ENCODE results near the gene SESN3.
"Not testable (repeated sequence)": the region's sequence is repeated elsewhere in the genome, so short reads cannot be mapped to it uniquely, and the experiment has no call there.

SESN3 gene

GRCh38 chr11:95252586-95252985 lies 21.6 kb upstream of the SESN3 start:
- DNase-seq, result no peak

DNA sequence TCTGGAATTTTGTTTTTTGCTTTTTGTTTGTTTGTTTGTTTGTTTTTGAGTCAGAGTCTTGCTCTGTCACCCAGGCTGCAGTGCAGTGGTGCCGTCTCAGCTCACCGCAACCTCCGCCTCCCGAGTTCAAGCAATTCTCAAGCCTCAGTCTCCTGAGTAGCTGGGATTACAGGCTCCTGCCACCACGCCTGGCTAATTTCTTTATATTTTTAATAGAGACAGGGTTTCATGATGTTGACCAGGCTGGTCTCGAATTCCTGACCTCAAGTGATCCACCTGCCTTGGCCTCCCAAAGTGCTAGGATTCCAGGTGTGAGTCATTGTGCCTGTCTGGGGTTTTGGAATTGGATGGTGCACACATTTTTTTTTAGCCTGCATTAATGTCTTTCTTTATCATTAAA lies 20.9 kb upstream of the SESN3 start:
- DNase-seq, result not testable (repeated sequence)

DNA sequence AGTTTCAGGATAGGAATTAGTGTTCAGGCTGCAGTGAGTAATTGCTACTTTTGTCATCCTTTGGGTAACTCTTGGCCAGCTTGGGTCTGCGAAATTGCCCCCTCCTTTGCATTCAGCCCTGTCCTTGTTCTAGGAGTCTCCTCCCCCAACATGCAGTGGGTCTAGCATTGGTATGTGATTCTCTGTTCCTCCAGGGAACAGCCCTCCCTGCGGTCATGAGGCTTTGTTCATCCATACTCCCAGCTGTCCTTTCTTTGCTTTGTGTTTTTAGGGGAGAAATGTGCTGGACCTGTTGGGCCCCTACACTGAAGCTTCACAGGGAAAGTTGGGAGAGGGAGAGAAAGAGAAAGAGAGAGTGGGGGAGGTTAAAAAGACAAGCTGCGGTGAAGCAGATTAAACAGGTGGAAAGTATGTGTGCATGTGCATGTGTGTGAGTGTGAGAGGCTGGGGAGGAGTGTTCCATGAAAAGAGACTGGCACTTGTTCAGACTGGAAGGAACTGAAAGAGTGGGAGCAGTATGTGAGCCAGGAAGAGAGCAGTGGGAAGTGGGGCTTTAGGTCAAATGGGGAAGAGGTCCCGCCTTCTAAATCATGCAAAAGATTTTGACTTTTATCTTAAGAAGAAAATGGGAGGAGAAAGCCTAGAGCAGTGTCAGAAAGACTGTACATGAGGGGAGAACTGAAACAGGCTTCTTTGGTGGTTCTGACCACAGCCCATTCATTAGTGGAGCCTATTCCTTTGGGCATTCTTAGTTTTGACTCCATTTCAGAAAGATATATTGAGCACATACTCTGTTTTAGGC lies 17.9 kb upstream of the SESN3 start:
- DNase-seq, result no peak

- DNase-seq, result no peak
Measured at GRCh38 chr11:95247883-95248282, 16.9 kb upstream of the SESN3 start.

DNA sequence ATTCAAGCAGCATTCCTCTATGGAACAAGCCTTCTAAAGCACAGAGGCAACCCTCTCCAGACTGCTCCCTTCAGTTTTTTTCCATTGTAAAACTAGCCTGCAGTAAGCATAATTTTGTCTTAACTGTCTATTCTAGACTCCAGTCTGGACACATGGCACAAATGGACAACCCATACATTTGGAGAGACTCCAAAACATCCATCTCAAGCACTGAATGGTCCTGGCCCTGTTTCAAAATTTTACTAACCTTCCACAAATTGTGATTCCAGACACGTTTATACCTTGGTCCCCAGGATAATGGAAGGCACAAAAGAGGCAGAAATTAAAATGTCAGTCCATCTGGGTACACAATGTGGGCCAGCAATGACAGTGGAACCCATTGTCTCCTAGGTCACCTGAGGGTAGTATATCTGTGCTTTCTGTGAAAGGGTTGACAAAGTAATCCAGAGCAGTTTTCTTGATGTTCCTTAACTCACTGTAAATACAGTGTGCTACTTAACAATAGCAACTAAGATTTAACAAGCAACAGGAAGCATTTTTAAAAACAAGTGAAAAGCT lies 16.2 kb upstream of the SESN3 start:
- DNase-seq, result no peak

DNA sequence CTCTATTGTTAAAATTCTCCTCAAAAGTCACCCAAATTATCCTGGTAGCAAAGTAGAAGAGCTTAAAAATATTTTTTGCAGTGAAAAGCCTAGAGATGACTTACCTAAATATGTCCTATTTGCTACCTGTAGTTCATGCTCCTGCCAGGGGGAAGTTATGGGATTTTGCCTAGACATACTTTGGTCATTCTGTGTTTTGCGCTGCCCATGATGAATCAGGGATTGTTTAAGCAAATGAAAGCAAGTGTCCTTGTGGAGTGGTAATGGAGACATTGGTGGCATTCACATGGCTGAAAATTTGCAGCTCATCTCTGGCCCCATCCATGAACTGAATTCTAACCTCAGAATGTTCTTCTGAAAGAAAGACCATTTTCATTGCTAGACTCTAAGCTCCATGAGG lies 14.6 kb upstream of the SESN3 start:
- DNase-seq, result no peak

DNA sequence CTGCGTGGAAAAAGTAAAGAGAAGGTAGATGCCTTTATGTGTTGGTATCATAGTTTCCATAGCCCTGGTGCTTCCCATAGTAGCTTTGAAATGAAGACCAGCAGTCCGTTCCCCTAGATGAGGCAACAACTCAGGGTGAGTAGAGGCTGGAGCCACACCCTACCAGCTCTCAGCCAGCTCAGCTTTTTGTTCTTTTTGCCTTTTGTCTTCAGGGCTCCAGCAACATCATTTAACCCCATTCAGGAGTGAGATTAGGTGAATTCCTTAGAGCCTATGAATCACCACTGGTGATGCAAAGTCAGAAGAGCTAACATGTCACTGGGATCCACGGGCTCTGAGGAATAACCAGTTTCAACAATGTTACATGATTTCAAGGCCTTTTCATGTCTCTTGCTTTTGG lies 14.0 kb upstream of the SESN3 start:
- no peak for DNase-seq

DNA sequence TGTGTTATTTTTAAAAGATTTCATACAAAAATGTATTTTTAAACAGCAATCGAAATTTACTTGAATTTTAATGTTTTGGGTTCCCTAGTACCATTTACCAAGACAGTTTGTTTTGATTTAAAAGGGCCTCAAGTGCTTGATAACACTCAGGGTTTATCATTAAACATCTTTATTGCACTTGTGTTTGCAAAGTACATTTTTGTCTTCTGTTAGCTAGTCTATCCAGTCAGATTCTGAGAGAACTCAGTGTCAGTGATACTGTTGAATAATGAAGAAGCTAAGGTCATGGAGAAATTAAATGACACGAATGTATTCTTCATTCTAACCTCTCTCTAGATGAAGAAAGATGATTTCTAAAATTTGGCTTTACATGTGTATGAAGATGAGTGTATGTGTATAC lies 12.7 kb upstream of the SESN3 start:
- DNase-seq, result no peak

GRCh38 chr11:95242845-95243605 lies 12.0 kb upstream of the SESN3 start:
- no peak for DNase-seq

DNA sequence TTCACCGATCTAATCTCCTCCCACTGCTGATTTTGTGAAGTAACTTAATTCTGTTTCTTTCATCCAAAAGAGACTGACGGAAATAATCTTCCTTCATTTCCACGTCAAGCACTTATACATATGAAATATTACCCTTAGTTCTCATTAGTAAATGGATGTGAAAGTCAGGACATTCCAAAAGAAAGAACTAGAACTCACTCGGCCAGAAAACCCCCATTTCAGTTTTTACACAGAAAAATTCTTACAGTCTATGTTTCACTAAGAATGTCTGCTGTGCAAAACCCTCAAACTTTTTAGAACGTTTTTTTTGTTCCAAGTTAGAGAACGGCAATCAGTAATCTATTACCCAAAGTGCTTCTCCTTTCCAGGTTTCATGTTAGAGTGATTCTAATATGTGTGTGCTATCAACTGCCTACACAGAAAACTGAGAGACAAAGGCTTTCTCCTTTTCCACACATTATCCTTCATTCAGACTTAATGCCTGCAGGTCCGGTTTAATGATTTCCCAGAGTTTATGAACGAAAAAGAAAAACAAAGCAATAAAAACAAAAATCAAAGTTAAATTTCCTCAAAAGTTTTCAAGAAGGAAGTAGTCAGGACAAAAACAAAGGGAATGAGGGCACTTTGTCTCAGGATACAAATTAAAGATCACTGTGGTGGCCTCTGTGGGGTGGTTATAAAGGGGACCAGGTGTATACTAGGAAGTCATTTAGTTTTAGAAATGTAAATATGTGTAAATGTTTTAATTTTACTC lies 11.3 kb upstream of the SESN3 start:
- no peak for DNase-seq

DNA sequence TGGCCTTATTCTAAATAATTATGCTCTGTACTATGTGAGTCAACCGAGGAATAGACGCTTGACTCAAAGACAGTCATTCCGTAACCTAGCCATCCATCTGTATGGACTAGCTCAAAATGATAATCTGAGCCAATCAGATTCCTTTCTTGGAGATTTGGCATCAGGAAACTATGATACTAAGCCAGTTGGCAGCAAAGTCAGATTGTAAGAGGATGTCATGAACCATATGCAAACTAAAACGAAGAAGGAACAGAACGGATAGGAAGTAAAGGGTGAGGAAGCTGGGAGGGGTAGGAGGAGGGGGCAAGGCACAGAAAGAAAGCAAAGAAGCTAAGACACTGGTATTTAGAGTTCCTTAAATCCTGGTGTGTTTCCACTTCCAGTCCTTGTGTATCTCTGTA lies 10.7 kb upstream of the SESN3 start:
- no peak for DNase-seq

DNA sequence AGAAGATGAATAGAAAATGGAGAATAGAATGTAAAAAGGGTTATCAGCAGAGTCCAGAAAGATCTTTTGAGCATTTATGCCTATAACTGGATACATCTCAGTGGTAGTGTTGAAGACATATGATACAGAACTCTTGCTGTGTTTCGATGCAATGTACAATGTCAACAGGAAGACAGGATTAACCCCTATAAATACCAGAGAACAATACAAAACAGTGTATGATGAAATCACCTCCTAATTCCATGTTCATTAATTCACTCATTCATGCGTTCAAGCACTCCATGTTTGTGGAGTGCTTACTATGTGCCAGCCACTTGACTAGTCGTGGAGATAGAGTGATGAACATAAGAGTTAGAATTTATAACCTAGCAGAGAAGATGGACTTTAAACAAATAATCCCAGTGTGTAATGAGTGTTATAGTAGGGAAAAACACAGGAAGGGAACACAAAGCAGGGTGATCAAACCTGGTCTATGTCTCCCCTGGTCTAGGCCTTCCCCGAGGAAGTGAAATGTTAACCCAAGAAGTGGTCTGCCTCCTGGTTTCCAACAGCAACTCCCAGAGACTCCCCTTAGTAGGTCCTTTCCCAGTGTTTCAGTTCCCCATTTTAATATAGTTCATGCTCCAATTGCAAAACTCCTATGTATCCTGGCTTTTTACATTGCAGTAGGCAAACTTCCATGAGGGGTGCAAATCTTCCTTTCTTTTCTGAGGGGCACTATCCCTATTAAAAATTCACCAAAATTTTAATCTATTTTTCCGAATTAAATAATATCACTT lies 9.1 kb upstream of the SESN3 start:
- DNase-seq, result no peak

GRCh38 chr11:95232666-95233065 lies 1.7 kb upstream of the SESN3 start:
- DNase-seq, result no peak

DNA sequence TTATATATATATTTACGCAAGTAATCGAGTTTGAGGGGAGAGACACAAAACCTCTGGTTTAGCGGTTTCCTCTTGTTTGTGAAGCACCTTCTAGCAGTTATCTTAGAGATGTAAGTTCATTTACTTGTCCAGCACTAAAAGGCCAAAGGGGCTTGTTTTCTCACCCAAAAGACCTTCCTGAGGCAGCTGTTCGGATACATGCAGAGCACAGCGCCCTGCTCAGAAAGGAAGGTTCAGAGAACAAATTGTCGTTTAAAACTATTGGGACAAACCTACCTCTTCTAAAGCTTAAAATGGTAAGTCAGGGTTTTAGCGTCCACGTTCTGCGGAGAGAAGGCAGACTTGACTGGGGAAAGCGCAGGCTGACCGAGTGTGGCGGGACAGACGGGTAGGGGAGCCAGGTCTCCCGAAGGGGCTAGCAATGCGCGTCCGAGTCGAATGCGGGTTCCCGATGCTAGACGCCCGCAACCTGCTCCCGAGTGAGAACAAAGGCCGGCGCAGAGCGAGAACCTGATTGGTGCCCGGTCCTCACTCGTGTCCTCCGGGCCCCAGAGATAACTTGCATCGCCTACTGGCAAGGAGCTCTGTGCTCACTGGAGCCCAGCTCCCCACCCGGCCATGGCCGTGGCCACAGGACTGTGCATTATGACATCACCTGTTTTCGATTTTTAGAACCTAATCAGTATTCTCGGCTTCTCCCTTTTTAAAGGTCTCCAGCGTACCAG lies 1.0 kb upstream of the SESN3 start:
- DNase-seq, result peak in 55 of 56 donors; percentile 13 to 86 (median 65)

- peak in 2 of 56 donors; percentile 58 to 61 for DNase-seq
Measured at GRCh38 chr11:95230810-95231126, 234 bp downstream of the SESN3 start.

DNA sequence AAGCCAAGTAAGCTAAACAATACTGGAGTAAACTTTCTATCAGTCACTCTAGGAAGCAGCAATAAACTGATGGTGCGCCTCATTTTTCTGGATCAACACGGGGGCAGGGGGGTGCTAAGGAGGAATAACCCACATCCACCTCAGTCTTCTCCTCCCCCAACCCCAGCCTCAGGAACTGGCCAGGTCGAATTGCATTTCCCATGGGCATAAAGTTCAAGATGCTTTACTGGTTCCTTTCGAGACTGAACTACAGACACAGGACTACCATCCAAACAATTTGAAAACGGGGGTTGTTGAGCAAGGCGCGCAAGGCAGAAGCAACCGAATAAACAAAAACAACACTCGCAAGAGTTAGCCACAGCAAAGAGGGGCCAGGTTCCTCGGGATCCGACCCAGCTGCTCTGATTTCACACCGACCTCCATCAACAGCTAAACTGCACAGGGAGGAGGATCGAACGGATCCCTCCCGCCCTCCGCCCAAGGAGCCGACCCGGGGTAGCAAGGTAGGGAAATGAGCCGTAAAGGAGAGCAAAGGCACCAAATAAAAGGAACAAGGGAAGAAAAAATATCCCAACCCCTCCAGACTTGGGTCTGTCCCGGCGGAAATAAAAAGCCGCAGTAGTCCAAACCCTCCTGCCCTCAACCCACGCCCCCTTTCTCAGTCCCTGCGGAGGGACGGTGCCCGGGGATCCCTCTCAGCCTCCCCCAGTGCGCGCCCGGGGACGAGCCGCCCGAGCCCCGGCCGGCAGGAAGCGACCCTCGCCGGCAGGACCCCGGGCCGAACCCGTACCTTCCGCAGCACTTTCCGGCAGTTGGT lies 801 bp downstream of the SESN3 start:
- peak in 35 of 56 donors; percentile 14 to 62 (median 43) for DNase-seq

GRCh38 chr11:95229199-95229992 lies 1.6 kb downstream of the SESN3 start:
- DNase-seq, result no peak

GRCh38 chr11:95228081-95228749 lies 2.8 kb downstream of the SESN3 start:
- no peak for DNase-seq

Measured in nucleus accumbens (tissue), 56 donors.